Measurements from ENCODE around the gene MYB.

The MYB gene

GRCh38 chr6:135210632-135211305, 29.7 kb downstream of the MYB start:
- H3K9me3 ChIP-seq, result no peaks in the 10 kb centered on the region; the same call in 1 of the 2 replicates
- no peaks in the 10 kb centered on the region; the same call in 1 of the 2 replicates for H3K4me1 ChIP-seq
- H3K4me3 ChIP-seq, result no peak overlapping the region
- DNase-seq (ENCODE audit: low spot score in 2 of 2), result no peak
- in situ Hi-C loops (cut with MboI; ENCODE audit: low sequenced_read_pairs), result no loop called here
- no peaks in the 10 kb centered on the region for H3K36me3 ChIP-seq (replicated peaks)
- H3K27me3 ChIP-seq (ENCODE audit: low read depth), result no peaks in the 10 kb centered on the region

GRCh38 chr6:135211306-135211702, 30.2 kb downstream of the MYB start:
- no peak overlapping the region for H3K4me3 ChIP-seq
- no peaks in the 10 kb centered on the region for H3K27me3 ChIP-seq (ENCODE audit: low read depth)
- no peaks in the 10 kb centered on the region for H3K36me3 ChIP-seq (replicated peaks)
- in situ Hi-C loops (cut with MboI; ENCODE audit: low sequenced_read_pairs), result no loop called here
- no peak for DNase-seq (ENCODE audit: low spot score in 2 of 2)
- H3K9me3 ChIP-seq, result no peaks in the 10 kb centered on the region; the same call in 1 of the 2 replicates
- no peaks in the 10 kb centered on the region; the same call in 1 of the 2 replicates for H3K4me1 ChIP-seq

- no peak for DNase-seq (ENCODE audit: low spot score in 2 of 2)
- Histone ChIP-seq H3K36me3 (replicated peaks) (no peaks in the 10 kb centered on the region), H3K27me3 (ENCODE audit: low read depth) (no peaks in the 10 kb centered on the region), H3K9me3 (no peaks in the 10 kb centered on the region; the same call in 1 of the 2 replicates), H3K4me3 (no peak overlapping the region), H3K4me1 (no peaks in the 10 kb centered on the region; the same call in 1 of the 2 replicates)
- in situ Hi-C loops (cut with MboI; ENCODE audit: low sequenced_read_pairs), result no loop called here
Observed at GRCh38 chr6:135212020-135212806, 31.1 kb downstream of the MYB start.

- no peak overlapping the region for H3K4me3 ChIP-seq
- no peak for DNase-seq (ENCODE audit: low spot score in 2 of 2)
- in situ Hi-C loops (cut with MboI; ENCODE audit: low sequenced_read_pairs), result no loop called here
- H3K9me3 ChIP-seq, result no peaks in the 10 kb centered on the region; the same call in 1 of the 2 replicates
- no peaks in the 10 kb centered on the region for H3K36me3 ChIP-seq (replicated peaks)
- no peaks in the 10 kb centered on the region for H3K27me3 ChIP-seq (ENCODE audit: low read depth)
- H3K4me1 ChIP-seq, result no peaks in the 10 kb centered on the region; the same call in 1 of the 2 replicates
Observed at GRCh38 chr6:135212935-135213334, 31.8 kb downstream of the MYB start.

GRCh38 chr6:135213616-135214015, 32.5 kb downstream of the MYB start:
- Histone ChIP-seq H3K27me3 (ENCODE audit: low read depth) (no peaks in the 10 kb centered on the region), H3K4me1 (no peaks in the 10 kb centered on the region; the same call in 1 of the 2 replicates), H3K36me3 (replicated peaks) (no peaks in the 10 kb centered on the region), H3K4me3 (no peak overlapping the region), H3K9me3 (no peaks in the 10 kb centered on the region; the same call in 1 of the 2 replicates)
- DNase-seq (ENCODE audit: low spot score in 2 of 2), result no peak
- in situ Hi-C loops (cut with MboI; ENCODE audit: low sequenced_read_pairs), result no loop called here

- DNase-seq (ENCODE audit: low spot score in 2 of 2), result no peak
- Histone ChIP-seq H3K4me1 (no peaks in the 10 kb centered on the region; the same call in 1 of the 2 replicates), H3K4me3 (no peak overlapping the region), H3K27me3 (ENCODE audit: low read depth) (no peaks in the 10 kb centered on the region), H3K36me3 (replicated peaks) (no peaks in the 10 kb centered on the region), H3K9me3 (no peaks in the 10 kb centered on the region; the same call in 1 of the 2 replicates)
- in situ Hi-C loops (cut with MboI; ENCODE audit: low sequenced_read_pairs), result no loop called here
Observed at GRCh38 chr6:135215160-135215559, 34.1 kb downstream of the MYB start.

- Histone ChIP-seq H3K9me3 (no peaks in the 10 kb centered on the region), H3K36me3 (replicated peaks) (no peaks in the 10 kb centered on the region), H3K4me3 (no peak overlapping the region), H3K27me3 (ENCODE audit: low read depth) (no peaks in the 10 kb centered on the region), H3K4me1 (no peaks in the 10 kb centered on the region; the same call in 1 of the 2 replicates)
- DNase-seq (ENCODE audit: low spot score in 2 of 2), result no peak
- in situ Hi-C loops (cut with MboI; ENCODE audit: low sequenced_read_pairs), result no loop called here
Observed at GRCh38 chr6:135215563-135215962, 34.5 kb downstream of the MYB start.

GRCh38 chr6:135217663-135218062, 36.6 kb downstream of the MYB start:
- Histone ChIP-seq H3K27me3 (ENCODE audit: low read depth) (no peaks in the 10 kb centered on the region), H3K4me1 (no peaks in the 10 kb centered on the region), H3K4me3 (no peak overlapping the region), H3K9me3 (no peaks in the 10 kb centered on the region), H3K36me3 (replicated peaks) (no peaks in the 10 kb centered on the region)
- in situ Hi-C loops (cut with MboI; ENCODE audit: low sequenced_read_pairs), result no loop called here
- DNase-seq (ENCODE audit: low spot score in 2 of 2), result no peak

GRCh38 chr6:135219346-135219745, 38.2 kb downstream of the MYB start:
- Histone ChIP-seq H3K4me1 (no peaks in the 10 kb centered on the region), H3K4me3 (no peak overlapping the region), H3K9me3 (no peaks in the 10 kb centered on the region), H3K36me3 (replicated peaks) (no peaks in the 10 kb centered on the region), H3K27me3 (ENCODE audit: low read depth) (no peaks in the 10 kb centered on the region)
- no peak for DNase-seq (ENCODE audit: low spot score in 2 of 2)
- in situ Hi-C loops (cut with MboI; ENCODE audit: low sequenced_read_pairs), result no loop called here

GRCh38 chr6:135221042-135221441, 39.9 kb downstream of the MYB start:
- in situ Hi-C loops (cut with MboI; ENCODE audit: low sequenced_read_pairs), result no loop called here
- DNase-seq (ENCODE audit: low spot score in 2 of 2), result no peak
- H3K9me3 ChIP-seq, result no peaks in the 10 kb centered on the region
- H3K36me3 ChIP-seq (replicated peaks), result no peaks in the 10 kb centered on the region
- no peak overlapping the region for H3K4me3 ChIP-seq
- H3K27me3 ChIP-seq (ENCODE audit: low read depth), result no peaks in the 10 kb centered on the region
- H3K4me1 ChIP-seq, result no peaks in the 10 kb centered on the region

- Histone ChIP-seq H3K4me1 (no peaks in the 10 kb centered on the region), H3K9me3 (no peaks in the 10 kb centered on the region), H3K4me3 (no peak overlapping the region), H3K27me3 (ENCODE audit: low read depth) (no peaks in the 10 kb centered on the region), H3K36me3 (replicated peaks) (no peaks in the 10 kb centered on the region)
- in situ Hi-C loops (cut with MboI; ENCODE audit: low sequenced_read_pairs), result no loop called here
- DNase-seq (ENCODE audit: low spot score in 2 of 2), result no peak
Observed at GRCh38 chr6:135221505-135221904, 40.4 kb downstream of the MYB start.

GRCh38 chr6:135222623-135223022, 41.5 kb downstream of the MYB start:
- H3K9me3 ChIP-seq, result no peaks in the 10 kb centered on the region
- H3K36me3 ChIP-seq (replicated peaks), result no peaks in the 10 kb centered on the region
- no peaks in the 10 kb centered on the region for H3K27me3 ChIP-seq (ENCODE audit: low read depth)
- in situ Hi-C loops (cut with MboI; ENCODE audit: low sequenced_read_pairs), result no loop called here
- H3K4me3 ChIP-seq, result no peak overlapping the region
- no peak for DNase-seq (ENCODE audit: low spot score in 2 of 2)
- H3K4me1 ChIP-seq, result no peaks in the 10 kb centered on the region

GRCh38 chr6:135224037-135224647, 43.0 kb downstream of the MYB start:
- in situ Hi-C loops (cut with MboI; ENCODE audit: low sequenced_read_pairs), result no loop called here
- no peak for DNase-seq (ENCODE audit: low spot score in 2 of 2)
- no peaks in the 10 kb centered on the region for H3K9me3 ChIP-seq
- H3K36me3 ChIP-seq (replicated peaks), result no peaks in the 10 kb centered on the region
- no peak overlapping the region for H3K4me3 ChIP-seq
- no peaks in the 10 kb centered on the region for H3K27me3 ChIP-seq (ENCODE audit: low read depth)
- no peaks in the 10 kb centered on the region for H3K4me1 ChIP-seq

- no peak for DNase-seq (ENCODE audit: low spot score in 2 of 2)
- H3K27me3 ChIP-seq (ENCODE audit: low read depth), result no peaks in the 10 kb centered on the region
- no peaks in the 10 kb centered on the region for H3K9me3 ChIP-seq
- no peaks in the 10 kb centered on the region for H3K36me3 ChIP-seq (replicated peaks)
- H3K4me1 ChIP-seq, result no peaks in the 10 kb centered on the region
- in situ Hi-C loops (cut with MboI; ENCODE audit: low sequenced_read_pairs), result no loop called here
- no peak overlapping the region for H3K4me3 ChIP-seq
Observed at GRCh38 chr6:135225911-135226310, 44.8 kb downstream of the MYB start.
